AML-193 (cell line): Measurements from ENCODE around the gene LPAR2.

ENCODE experiments used
- DNase-seq, 2 experiments: peaks; one replicate each; lab custom pipeline; 2025; lab: John Stamatoyannopoulos, UW

The LPAR2 gene

GRCh38 chr19:19597809-19598306 is 30.2 kb downstream of the LPAR2 start:
- no peak for DNase-seq

GRCh38 chr19:19595171-19595701 is 32.8 kb downstream of the LPAR2 start:
- DNase-seq, result peak in 1 of 2 experiments; percentile 20

- DNase-seq, result no peak
These were observed 33.6 kb downstream of the LPAR2 start for GRCh38 chr19:19594381-19594780.

GRCh38 chr19:19592690-19593089 is 35.3 kb downstream of the LPAR2 start:
- no peak for DNase-seq

- peak; percentile 82 to 85 for DNase-seq
These were observed 36.7 kb downstream of the LPAR2 start for GRCh38 chr19:19591133-19591825.

- DNase-seq, result no peak
These were observed 39.5 kb downstream of the LPAR2 start for GRCh38 chr19:19588546-19588945.

GRCh38 chr19:19587771-19588170 is 40.2 kb downstream of the LPAR2 start:
- DNase-seq, result no peak

- DNase-seq, result no peak
These were observed 43.7 kb downstream of the LPAR2 start for GRCh38 chr19:19584356-19584755.

- DNase-seq, result no peak
These were observed 45.5 kb downstream of the LPAR2 start for GRCh38 chr19:19582471-19582870.

- no peak for DNase-seq
These were observed 46.6 kb downstream of the LPAR2 start for GRCh38 chr19:19581391-19581790.

- no peak for DNase-seq
These were observed 47.6 kb downstream of the LPAR2 start for GRCh38 chr19:19580418-19580817.

- DNase-seq, result no peak
These were observed 48.3 kb downstream of the LPAR2 start for GRCh38 chr19:19579533-19580361.

- DNase-seq, result no peak
These were observed 49.8 kb downstream of the LPAR2 start for GRCh38 chr19:19578252-19578651.

GRCh38 chr19:19575411-19575810 is 52.6 kb downstream of the LPAR2 start:
- no peak for DNase-seq
